Measurements from ENCODE around the gene SPINDOC.
"Not testable (repeated sequence)": the region's sequence is repeated elsewhere in the genome, so short reads cannot be mapped to it uniquely, and the experiment has no call there.

SPINDOC gene

GRCh38 chr11:63782749-63783148 is 30.5 kb upstream of the SPINDOC start:
- no peak for DNase-seq
- intact Hi-C loops (cut with DNase I): no loop called here

- intact Hi-C loops (cut with DNase I): no loop called here
- DNase-seq: no peak
These were observed 29.2 kb upstream of the SPINDOC start for GRCh38 chr11:63783925-63784592.

GRCh38 chr11:63785823-63786222 is 27.4 kb upstream of the SPINDOC start:
- intact Hi-C loops (cut with DNase I): no loop called here
- no peak for DNase-seq

GRCh38 chr11:63791495-63792167 is 21.6 kb upstream of the SPINDOC start:
- DNase-seq: no peak
- intact Hi-C loops (cut with DNase I): no loop called here

GRCh38 chr11:63793161-63793560 is 20.1 kb upstream of the SPINDOC start:
- intact Hi-C loops (cut with DNase I): no loop called here
- DNase-seq: no peak

- no peak for DNase-seq
- intact Hi-C loops (cut with DNase I): no loop called here
These were observed 18.2 kb upstream of the SPINDOC start for GRCh38 chr11:63795066-63795465.

- no peak for DNase-seq
- intact Hi-C loops (cut with DNase I): no loop called here
These were observed 12.3 kb upstream of the SPINDOC start for GRCh38 chr11:63800921-63801320.

GRCh38 chr11:63802637-63803414 is 10.4 kb upstream of the SPINDOC start:
- intact Hi-C loops (cut with DNase I): no loop called here
- DNase-seq: peak in 1 of 42 donors; percentile 8

- intact Hi-C loops (cut with DNase I): no loop called here
- DNase-seq: no peak
These were observed 9.0 kb upstream of the SPINDOC start for GRCh38 chr11:63804259-63804658.

- no peak for DNase-seq
- intact Hi-C loops (cut with DNase I): no loop called here
These were observed 7.3 kb upstream of the SPINDOC start for GRCh38 chr11:63805844-63806415.

GRCh38 chr11:63810383-63810782 is 2.9 kb upstream of the SPINDOC start:
- DNase-seq; intact Hi-C loops (cut with DNase I): not testable (repeated sequence)

- intact Hi-C loops (cut with DNase I): no loop called here
- no peak for DNase-seq
These were observed 1.7 kb upstream of the SPINDOC start for GRCh38 chr11:63811522-63811921.

- DNase-seq: peak in 41 of 42 donors; percentile 33 to 83 (median 60)
- intact Hi-C loops (cut with DNase I): no loop called here
These were observed 517 bp downstream of the SPINDOC start for GRCh38 chr11:63813563-63814382.

GRCh38 chr11:63814383-63814736 is 1.1 kb downstream of the SPINDOC start:
- intact Hi-C loops (cut with DNase I): no loop called here
- DNase-seq: peak in 4 of 42 donors; percentile 10 to 42 (median 22)

GRCh38 chr11:63816166-63816565 is 2.9 kb downstream of the SPINDOC start:
- intact Hi-C loops (cut with DNase I): no loop called here

GRCh38 chr11:63816732-63817131 is 3.5 kb downstream of the SPINDOC start:
- intact Hi-C loops (cut with DNase I): no loop called here
- DNase-seq: no peak

More at GRCh38 chr11:63816166-63816565, 2.9 kb downstream of the SPINDOC start:
- no peak for DNase-seq

GRCh38 chr11:63817758-63818498 is 4.7 kb downstream of the SPINDOC start:
- DNase-seq: no peak

GRCh38 chr11:63818609-63819008 is 5.4 kb downstream of the SPINDOC start:
- intact Hi-C loops (cut with DNase I): no loop called here
- no peak for DNase-seq

More at GRCh38 chr11:63817758-63818498, 4.7 kb downstream of the SPINDOC start:
- intact Hi-C loops (cut with DNase I): no loop called here

All from head of caudate nucleus (tissue), 42 donors.